ENCODE measurements around the gene ACVR1B. TPM values are rescaled to one million over a fixed set of nuclear protein-coding genes. Genes with fewer than 3 reads are reported as not detected.
A peak's percentile ranks its signal among the peaks of the same experiment; 100 is the strongest.

The ACVR1B gene
- total and polyA plus RNA-seq, 9 of the 15 experiments (the other 6 are each of a cell fraction or from before 2014, with no cell fraction given): 0.97 to 15.1 (median 6.8) TPM

GRCh38 chr12:51972849-51973273 lies 21.4 kb downstream of the ACVR1B start (continued):
- TF ChIP-seq UBTF (IDR thresholded peaks at IDR 0.05; ENCODE audit: borderline replicate concordance in 1 of 2, low read depth in 2 of 2, low read length in 2 of 2) (no peak), ZFP36 (IDR thresholded peaks at IDR 0.05; ENCODE audit: low read depth, low read length, partially characterized antibody) (no peak), HDAC2 (IDR thresholded peaks at IDR 0.05) (peak; percentile 96), MXI1 (IDR thresholded peaks at IDR 0.05; ENCODE audit: low read depth, low read length) (0 out of 2 replicates have a peak, but pooled peaks have one; percentile 43), ZNF140 (CRISPR knock-in tag; IDR thresholded peaks at IDR 0.05) (no peak), MCM5 (IDR thresholded peaks at IDR 0.05; ENCODE audit: low read depth) (no peak), ZEB2 (IDR thresholded peaks at IDR 0.05) (peak; percentile 86), SMAD4 (CRISPR knock-in tag; conservative IDR thresholded peaks at IDR 0.05) (peak; percentile 94), ZNF212 (CRISPR knock-in tag; IDR thresholded peaks at IDR 0.05) (no peak), CC2D1A (IDR thresholded peaks at IDR 0.05) (peak; percentile 86), TAL1 (IDR thresholded peaks at IDR 0.05) (peak; percentile 95), U2AF1 (optimal IDR thresholded peaks at IDR 0.05; ENCODE audit: low read depth, low read length) (peak; percentile 13), NR2C2 (CRISPR knock-in tag; IDR thresholded peaks at IDR 0.05) (no peak), NR2C2 (tag; IDR thresholded peaks at IDR 0.05) (peak; percentile 13; the same call in 1 of the 2 replicates), MLX (CRISPR knock-in tag; conservative IDR thresholded peaks at IDR 0.05) (no peak), DIDO1 (tag; IDR thresholded peaks at IDR 0.05; ENCODE audit: low read depth) (no peak), ZNF239 (CRISPR knock-in tag; IDR thresholded peaks at IDR 0.05) (peak; percentile 3; the same call in 1 of the 2 replicates), NCOR1 (IDR thresholded peaks at IDR 0.05) (peak; percentile 94), SPI1 (IDR thresholded peaks at IDR 0.05; ENCODE audit: borderline replicate concordance, low read depth, low read length) (peak; percentile 80; the same call in 1 of the 2 replicates), TEAD1 (CRISPR knock-in tag; IDR thresholded peaks at IDR 0.05) (peak in 1 of 2 experiments; percentile 72; a peak in 2 of 4 replicates), TBL1XR1 (IDR thresholded peaks at IDR 0.05; ENCODE audit: low read length in 2 of 2) (peak in 1 of 2 experiments; percentile 96; a peak in 2 of 4 replicates), CBX2 (IDR thresholded peaks at IDR 0.05; ENCODE audit: insufficient read depth, low read length, poor library complexity, severe bottlenecking) (no peak), HDAC3 (IDR thresholded peaks at IDR 0.05; ENCODE audit: borderline replicate concordance, partially characterized antibody) (peak; percentile 87), ZNF263 (CRISPR knock-in tag; IDR thresholded peaks at IDR 0.05; ENCODE audit: borderline replicate concordance) (no peak), JUN (IDR thresholded peaks at IDR 0.05; ENCODE audit: borderline replicate concordance, low read depth, low read length) (peak; percentile 68), JUN (CRISPR knock-in tag; IDR thresholded peaks at IDR 0.05; ENCODE audit: borderline replicate concordance) (no peak), KLF16 (IDR thresholded peaks at IDR 0.05) (peak; percentile 93), XRCC3 (IDR thresholded peaks at IDR 0.05) (no peak), ILK (tag; IDR thresholded peaks at IDR 0.05; ENCODE audit: borderline replicate concordance, low read depth) (no peak), ZNF408 (CRISPR knock-in tag; IDR thresholded peaks at IDR 0.05; ENCODE audit: low read depth) (no peak)
